GM21367 (cell line): Measurements from ENCODE around the gene C1orf159.
"Not testable (repeated sequence)": the region's sequence is repeated elsewhere in the genome, so short reads cannot be mapped to it uniquely, and the experiment has no call there.

Source experiments
- ATAC-seq: cut with Tn5 transposase; IDR thresholded peaks from one replicate; pipeline ENCODE4 v1.9.1; 2021; ENCODE audit not compliant: unreplicated experiment

Gene C1orf159

GRCh38 chr1:1058088-1058905, 57.6 kb downstream of the C1orf159 start:
- ATAC-seq, result no peak

DNA sequence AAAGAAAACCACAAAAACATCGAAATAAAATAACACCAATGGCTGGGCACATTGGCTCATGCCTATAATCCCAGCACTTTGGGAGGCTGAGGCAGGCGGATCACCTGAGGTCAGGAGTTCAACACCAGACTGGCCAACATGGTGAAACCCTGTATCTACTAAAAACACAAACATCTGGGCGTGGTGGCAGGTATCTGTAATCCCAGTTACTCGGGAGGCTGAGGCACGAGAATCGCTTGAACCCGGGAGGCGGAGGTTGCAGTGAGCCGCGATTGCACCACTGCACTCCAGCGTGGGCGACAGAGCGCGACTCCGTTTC, 58.2 kb downstream of the C1orf159 start:
- ATAC-seq, result not testable (repeated sequence)

- ATAC-seq, result no peak
Measured at GRCh38 chr1:1055841-1056736, 59.8 kb downstream of the C1orf159 start.

DNA sequence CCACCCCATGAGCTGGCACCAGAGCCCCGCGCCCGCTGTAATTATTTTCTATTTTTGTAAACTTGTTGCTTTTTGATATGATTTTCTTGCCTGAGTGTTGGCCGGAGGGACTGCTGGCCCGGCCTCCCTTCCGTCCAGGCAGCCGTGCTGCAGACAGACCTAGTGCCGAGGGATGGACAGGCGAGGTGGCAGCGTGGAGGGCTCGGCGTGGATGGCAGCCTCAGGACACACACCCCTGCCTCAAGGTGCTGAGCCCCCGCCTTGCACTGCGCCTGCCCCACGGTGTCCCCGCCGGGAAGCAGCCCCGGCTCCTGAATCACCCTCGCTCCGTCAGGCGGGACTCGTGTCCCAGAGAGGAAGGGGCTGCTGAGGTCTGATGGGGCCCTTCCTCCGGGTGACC, 60.9 kb downstream of the C1orf159 start:
- no peak for ATAC-seq

DNA sequence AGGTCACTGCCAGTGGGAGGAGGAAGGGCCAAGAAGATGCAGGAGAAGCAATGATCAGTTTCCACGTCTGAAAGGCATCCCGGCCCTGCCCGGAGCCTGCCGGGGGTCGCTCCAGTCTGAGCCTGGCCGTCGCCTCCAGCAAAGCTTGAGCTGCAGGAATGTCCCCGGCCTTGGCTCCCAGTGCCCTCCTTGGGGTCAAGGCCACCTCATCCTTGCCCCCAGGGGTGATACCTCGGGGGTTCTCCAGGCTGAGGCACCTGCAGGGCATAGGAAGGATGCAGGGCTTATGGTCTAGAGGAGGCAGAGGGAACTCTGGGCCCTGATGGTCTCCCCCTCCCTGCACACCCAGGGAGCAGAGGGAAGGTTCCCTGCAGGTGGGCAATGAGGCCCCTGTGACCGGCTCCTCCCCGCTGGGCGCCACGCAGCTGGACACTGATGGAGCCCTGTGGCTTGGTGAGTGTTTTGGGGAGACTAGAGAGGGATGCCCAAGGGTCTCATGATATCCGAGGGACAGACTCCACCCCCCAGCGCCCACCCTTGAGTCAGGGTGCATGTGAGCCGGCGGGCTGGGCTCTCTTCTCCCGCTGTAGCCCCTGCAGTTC, 61.7 kb downstream of the C1orf159 start:
- ATAC-seq, result no peak

DNA sequence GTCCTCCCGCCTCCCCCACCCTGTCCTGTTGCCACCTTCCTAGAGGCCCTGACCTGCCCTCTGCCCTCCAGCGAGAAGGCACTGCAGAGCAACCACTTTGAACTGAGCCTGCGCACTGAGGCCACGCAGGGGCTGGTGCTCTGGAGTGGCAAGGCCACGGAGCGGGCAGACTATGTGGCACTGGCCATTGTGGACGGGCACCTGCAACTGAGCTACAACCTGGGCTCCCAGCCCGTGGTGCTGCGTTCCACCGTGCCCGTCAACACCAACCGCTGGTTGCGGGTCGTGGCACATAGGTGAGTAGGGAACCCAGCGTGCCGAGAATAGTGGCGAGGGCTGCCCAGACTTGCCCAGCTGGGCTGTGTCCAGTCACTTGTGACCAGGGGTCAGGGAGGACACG, 62.2 kb downstream of the C1orf159 start:
- ATAC-seq, result no peak

- ATAC-seq, result no peak
Measured at GRCh38 chr1:1053022-1053421, 62.9 kb downstream of the C1orf159 start.

DNA sequence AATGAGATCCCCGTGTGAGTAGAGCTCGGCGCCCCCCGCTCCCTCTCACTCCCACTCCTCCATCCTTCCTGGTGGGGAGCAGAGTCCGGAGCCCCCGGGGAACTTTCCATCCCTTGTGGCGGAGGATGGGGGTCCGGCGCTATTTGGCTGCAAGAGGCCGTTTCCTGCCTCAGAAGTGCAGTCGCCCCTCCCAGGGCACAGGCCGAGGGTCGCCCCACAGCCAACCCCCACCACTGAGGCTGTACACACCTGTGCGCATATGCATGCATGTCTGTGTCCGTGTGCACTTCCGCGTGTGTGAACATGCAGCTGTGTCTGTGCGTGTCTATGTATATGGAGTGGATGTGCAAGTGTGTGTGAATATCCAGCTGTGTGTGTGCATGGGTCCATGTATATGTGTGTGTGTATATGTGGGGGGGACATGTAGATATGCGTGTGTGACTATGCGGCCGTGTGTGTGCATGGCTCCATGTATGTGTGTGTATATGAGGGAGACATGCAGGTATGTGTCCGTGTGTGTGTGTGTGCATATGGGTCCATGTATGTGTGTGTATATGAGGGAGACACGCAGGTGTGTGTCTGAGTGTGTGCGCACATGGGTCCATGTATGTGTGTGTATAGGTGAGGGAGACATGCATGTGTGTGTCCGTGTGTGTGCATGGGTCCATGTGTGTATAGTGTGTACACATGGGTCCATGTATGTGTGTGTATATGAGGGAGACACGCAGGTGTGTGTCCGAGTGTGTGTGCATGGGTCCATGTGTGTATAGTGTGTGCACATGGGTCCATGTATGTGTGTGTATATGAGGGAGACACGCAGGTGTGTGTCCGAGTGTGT, 63.7 kb downstream of the C1orf159 start:
- ATAC-seq, result no peak

GRCh38 chr1:1051127-1051810, 64.6 kb downstream of the C1orf159 start:
- no peak for ATAC-seq

GRCh38 chr1:1050577-1051052, 65.3 kb downstream of the C1orf159 start:
- ATAC-seq, result no peak

DNA sequence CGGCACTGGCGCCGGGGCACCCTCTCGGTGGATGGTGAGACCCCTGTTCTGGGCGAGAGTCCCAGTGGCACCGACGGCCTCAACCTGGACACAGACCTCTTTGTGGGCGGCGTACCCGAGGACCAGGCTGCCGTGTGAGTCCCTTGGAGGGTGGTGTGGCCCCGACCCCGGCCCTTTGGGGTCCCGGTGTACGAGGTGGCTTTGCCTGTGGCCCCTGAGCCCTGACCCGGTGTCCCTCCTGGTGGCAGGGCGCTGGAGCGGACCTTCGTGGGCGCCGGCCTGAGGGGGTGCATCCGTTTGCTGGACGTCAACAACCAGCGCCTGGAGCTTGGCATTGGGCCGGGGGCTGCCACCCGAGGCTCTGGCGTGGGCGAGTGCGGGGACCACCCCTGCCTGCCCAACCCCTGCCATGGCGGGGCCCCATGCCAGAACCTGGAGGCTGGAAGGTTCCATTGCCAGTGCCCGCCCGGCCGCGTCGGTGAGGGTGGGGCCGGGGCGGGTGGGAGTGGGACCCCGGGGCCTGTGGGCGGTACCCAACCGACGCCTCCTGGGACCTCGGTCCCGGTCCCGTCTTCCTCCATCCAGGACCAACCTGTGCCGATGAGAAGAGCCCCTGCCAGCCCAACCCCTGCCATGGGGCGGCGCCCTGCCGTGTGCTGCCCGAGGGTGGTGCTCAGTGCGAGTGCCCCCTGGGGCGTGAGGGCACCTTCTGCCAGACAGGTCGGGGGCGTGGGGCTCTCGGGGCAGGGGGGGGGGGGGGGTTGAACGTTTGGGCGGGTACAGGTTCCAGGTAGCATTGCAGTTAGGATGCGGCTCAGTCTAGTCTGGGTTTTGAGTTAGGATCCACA, 66.3 kb downstream of the C1orf159 start:
- ATAC-seq, result no peak

DNA sequence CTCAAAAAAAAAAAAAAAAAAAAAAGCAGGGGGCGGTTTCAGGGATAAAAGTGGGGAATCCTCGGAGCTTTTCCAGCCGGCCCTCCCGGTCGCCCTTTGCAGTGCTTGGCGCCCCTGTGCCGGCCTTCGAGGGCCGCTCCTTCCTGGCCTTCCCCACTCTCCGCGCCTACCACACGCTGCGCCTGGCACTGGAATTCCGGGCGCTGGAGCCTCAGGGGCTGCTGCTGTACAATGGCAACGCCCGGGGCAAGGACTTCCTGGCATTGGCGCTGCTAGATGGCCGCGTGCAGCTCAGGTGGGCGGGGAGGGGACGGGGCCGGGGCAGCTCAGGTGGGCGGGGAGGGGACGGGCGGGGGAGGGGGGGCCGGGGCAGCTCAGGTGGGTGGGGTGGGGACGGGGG, 67.1 kb downstream of the C1orf159 start:
- ATAC-seq, result no peak

DNA sequence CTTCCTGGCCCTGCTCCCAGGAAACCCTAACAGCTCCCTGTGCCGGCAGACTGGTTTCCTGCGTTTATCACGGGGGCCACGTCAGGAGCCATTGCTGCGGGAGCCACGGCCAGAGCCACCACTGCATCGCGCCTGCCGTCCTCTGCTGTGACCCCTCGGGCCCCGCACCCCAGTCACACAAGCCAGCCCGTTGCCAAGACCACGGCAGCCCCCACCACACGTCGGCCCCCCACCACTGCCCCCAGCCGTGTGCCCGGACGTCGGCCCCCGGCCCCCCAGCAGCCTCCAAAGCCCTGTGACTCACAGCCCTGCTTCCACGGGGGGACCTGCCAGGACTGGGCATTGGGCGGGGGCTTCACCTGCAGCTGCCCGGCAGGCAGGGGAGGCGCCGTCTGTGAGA, 67.9 kb downstream of the C1orf159 start:
- no peak for ATAC-seq

- ATAC-seq, result no peak
Measured at GRCh38 chr1:1047407-1047806, 68.5 kb downstream of the C1orf159 start.

DNA sequence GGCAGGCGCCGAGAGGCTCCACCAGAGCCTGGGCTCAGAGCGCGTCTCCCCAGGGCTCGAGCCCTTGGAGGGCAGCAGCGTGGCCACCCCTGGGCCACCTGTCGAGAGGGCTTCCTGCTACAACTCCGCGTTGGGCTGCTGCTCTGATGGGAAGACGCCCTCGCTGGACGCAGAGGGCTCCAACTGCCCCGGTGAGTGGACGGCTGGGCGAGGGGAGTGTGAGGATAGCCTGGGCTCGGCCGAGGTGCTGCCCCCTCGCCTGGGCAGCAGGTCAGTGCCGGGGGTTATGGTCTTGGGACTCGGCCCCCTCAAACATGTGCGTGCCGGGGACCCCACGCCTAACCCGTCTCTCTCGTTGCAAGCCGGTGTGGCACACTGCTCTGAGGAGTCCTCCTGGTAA, 69.1 kb downstream of the C1orf159 start:
- no peak for ATAC-seq

DNA sequence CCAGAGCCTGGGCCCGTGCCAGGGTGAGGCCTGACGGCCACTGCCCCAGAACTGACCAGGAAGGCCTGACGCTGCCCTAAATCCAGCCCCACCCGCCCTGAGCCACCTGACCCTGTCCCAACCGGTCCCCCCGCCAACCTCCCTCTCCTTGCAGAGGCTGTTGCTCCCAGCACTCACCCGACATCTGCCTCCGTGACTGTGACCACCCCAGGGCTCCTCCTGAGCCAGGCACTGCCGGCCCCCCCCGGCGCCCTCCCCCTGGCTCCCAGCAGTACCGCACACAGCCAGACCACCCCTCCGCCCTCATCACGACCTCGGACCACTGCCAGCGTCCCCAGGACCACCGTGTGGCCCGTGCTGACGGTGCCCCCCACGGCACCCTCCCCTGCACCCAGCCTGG, 69.6 kb downstream of the C1orf159 start:
- ATAC-seq, result no peak

DNA sequence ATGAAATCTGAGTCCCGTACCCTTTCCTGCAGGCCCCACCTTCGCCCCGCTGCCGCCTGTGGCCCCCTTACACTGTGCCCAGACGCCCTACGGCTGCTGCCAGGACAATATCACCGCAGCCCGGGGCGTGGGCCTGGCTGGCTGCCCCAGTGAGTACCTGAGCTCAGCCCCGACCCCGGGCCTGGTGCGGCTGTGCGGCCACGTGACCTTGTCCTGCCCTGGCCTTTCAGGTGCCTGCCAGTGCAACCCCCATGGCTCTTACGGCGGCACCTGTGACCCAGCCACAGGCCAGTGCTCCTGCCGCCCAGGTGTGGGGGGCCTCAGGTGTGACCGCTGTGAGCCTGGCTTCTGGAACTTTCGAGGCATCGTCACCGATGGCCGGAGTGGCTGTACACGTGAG, 70.8 kb downstream of the C1orf159 start:
- ATAC-seq, result no peak

- no peak for ATAC-seq
Measured at GRCh38 chr1:1044455-1045078, 71.3 kb downstream of the C1orf159 start.

GRCh38 chr1:1043921-1044320, 72.0 kb downstream of the C1orf159 start:
- ATAC-seq, result no peak
